ENCODE results near the gene CHN1.

The CHN1 gene, protein sequence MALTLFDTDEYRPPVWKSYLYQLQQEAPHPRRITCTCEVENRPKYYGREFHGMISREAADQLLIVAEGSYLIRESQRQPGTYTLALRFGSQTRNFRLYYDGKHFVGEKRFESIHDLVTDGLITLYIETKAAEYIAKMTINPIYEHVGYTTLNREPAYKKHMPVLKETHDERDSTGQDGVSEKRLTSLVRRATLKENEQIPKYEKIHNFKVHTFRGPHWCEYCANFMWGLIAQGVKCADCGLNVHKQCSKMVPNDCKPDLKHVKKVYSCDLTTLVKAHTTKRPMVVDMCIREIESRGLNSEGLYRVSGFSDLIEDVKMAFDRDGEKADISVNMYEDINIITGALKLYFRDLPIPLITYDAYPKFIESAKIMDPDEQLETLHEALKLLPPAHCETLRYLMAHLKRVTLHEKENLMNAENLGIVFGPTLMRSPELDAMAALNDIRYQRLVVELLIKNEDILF

DNA sequence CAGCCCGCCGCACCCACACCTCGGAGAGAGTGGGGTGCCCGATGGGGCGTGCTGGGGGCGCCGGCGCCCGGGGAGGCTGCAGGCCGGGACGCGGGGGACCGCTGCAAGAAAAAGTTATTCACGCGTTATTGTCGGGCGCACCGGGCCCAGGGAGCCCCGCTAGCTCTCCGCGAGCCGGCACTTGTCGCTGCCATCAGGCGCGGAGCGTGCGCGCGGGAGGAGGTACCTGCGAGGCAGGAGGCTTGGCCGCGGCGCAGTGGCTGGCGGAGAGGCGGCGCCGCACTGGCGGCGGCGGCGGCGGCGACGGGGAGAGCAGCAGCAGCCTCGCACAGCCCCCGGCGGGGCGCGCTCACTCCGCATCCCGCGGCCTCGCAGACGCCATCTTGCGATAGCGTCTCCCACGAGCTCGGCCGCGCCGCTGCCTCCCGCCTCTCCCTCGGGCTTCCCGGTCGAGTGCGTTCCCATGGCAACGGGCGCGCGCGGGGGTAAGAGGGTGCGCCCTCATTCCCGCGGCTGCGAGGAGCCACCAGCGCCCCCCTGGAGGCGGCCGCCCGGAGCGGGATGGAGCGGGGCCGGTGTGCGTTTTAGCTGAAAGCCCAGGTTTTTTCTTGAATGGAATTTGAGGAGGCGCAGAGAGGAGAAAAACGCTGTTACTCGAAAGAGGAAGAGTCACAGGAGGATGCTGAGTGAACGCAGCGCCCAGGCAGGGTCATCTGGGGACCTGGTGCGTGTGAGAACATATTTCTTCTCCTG lies at the start of gene CHN1:
CHN1 (minus strand) TSS at position 402 of the 753 bp plus-strand sequence. CDS start 469 bp downstream, outside the sequence.
- DNase-seq = peak; percentile 62 to 65

DNA sequence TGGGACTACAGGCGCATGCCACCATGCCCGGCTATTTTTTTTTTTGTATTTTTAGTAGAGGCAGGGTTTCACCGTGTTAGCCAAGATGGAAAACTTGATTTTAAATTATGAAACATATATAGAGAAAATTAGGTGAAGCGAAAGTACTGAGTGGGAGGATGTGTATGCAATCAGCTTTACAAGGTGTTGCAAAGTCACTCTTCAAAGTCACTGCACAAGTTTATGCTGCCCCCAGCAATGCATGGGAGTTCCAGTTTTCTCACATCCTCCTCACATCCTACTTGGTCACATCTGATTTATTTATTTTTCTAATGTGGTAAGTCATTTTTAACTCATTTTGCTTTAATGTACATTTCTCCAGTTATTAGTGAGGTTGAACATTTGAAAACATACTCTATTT lies 49.2 kb upstream of the CHN1 start:
- no peak for DNase-seq

DNA sequence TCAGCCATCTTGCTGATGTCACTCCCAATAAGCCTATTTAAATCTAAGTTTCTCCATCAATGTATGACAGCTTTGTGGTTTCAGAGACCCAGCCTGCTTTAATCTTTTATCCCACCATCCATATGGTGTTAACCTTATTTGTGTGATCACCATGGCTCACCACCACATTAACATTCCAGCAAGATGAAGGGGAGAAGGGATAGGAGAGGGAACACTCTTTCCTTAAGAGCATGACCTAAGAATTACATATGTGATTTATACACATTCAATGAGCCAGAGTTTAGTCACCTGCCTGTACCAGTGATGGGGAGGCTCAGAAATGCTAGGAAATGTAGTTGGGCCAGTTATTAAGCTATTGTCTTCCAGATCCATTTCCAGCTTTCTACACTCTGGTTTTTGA lies 44.5 kb upstream of the CHN1 start:
- DNase-seq = no peak

DNA sequence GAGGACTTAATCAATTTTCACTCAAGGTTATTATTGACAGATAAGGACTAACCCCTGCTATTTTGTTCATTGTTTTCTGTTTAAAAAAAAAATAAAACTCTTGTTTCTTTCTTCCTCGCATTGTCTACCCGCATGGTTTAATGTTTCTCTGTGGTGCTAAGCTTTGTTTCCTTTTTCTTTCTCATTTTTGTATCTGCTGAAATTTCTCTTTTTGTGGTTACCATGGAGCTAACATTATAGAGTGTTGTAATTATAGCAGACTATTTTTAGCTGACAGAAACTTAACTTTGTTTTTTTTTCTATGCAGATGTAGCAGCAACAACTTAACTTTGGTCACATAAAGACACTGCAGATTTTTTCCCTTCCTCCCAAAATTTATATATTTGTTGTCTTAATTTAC lies 43.1 kb upstream of the CHN1 start:
- no peak for DNase-seq

DNA sequence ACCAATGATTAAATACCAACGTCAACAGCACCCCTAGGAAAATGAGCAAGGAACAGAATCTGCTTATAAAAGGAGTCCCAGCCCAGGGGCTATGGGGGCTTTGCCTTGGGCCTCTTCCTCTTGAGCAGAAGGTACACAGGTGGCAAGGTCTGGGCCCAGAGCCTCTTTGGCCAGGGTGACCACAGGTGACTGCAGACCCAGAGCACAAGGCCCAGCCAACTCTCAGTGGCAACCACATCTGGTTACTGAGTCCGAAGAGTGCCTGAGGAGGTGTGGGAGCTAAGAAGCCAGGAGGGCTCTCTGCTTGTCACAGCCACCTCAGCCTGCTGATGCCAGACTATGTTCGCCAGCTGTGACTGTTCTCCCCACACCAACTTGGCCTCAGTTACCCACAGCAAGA lies 34.3 kb upstream of the CHN1 start:
- no peak for DNase-seq

DNA sequence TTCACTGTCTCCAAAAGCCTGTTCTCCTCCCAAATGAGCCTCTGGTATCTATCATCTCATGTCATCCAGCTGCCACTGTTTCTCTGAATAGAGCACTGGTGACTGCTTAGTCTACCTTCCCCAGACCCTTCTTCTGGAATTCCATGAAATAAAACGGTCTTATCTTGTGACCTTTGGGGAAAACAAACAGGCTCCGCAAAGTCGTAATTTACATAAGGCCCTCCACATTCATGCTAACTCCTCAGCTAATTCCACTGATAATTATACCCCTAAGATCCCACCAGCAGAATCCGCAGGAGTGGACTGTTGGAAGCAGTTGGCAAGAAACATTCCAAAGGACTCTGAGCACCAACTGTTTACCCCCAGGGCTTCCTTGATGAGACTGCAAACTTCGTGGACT lies 33.9 kb upstream of the CHN1 start:
- DNase-seq = no peak

DNA sequence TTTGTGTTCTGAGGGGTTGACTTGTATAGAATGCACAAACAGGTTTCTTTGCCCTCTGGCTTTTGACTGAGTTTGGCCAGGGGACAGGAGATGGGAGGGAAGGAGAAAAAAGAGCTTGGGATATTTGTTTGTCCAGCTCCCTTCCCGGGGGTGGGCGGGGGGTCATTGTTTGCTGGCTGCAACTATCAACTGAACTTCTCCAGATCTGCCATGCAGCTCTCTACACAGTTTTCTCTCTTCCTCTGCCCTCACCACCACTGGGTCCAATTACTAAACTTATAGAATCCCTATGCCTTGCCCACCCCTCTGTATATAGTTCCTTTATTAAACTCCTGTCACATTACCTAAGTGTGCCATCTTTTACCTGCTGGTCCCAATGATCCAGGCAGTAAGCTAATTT lies 32.8 kb upstream of the CHN1 start:
- DNase-seq = no peak

GRCh38 chr2:175036582-175037018 lies 31.4 kb upstream of the CHN1 start:
- no peak for DNase-seq

- no peak for DNase-seq
These were observed 30.6 kb upstream of the CHN1 start for GRCh38 chr2:175035806-175036205.

DNA sequence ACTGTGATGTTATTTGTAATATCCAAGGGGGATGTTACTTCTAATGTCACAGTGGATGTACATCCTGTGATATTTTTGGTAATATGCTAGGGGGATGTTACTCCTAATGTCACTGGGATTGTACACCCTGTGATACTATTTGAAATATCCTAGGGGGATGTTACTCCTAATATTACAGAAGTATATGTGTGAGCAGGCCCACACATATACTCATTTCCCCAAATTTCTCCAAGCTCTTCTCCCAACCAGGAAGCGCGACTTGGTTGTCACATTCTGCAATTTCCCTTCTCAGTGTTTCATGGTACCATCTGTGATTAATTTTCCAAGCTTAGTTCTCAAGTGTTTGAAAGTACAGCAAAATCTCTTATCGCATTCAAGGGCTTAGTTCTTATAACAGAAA lies 29.5 kb upstream of the CHN1 start:
- DNase-seq = no peak

DNA sequence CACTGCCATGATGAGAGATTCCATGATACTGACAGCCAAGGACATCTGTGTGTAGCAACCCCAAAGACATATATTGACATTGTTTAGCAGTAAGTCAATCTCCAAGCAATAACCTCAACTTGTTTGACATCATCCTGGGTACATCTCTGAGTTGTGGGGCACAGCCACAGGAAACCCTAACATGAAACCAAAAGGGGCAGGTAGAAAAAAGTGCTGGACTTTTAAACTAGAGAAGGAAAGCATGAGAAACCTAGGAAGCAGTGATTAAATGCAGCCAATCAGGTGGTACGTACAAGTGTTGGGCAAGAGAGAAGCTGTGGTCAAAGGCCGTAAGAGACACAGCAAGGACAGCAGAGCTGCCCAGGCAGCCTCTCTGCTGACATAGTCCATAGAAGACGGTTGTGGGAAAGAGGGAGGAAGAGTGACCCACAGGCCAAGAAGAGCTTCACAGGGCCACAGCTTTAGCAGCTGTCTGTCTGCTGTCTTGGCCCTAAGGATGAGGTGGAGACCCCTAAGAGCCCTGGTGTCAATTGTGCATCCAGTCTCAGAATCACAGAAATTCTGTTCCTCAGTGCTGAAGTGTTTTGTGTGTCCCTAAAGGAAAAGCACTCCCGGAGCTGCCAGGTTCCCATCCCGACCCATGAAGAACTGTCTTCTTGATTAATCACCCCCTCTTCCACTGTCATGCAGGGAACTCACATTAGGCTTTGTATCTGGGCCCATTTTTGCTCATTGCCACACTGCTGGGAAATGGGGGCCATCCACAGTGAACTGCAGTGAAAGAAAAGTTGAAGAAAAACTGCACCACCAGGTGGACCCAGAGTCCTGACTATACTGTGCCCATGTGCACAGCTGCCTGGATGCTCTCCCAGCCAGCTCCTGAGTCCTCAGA lies 25.4 kb upstream of the CHN1 start:
- no peak for DNase-seq

DNA sequence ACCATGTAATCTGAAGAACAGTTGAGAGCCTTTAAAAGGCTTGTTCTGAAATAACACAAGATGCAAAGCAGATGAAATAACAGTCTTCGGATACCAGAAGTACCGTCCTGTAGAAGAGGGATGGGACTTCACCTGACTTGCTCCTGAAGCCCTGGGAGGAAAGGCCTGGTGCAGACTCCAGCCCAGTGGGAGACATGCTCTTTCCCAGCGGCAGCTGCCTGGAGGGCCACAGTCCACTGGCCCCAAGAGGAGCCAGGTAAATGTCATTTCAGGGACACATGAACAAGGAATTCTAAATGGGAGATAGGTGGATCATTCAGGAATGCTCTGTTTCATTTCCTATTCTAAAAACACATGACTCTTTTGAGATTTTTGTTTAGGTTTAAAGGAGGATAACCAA lies 22.6 kb upstream of the CHN1 start:
- no peak for DNase-seq

GRCh38 chr2:175026385-175026784 lies 21.2 kb upstream of the CHN1 start:
- DNase-seq = no peak

GRCh38 chr2:175025946-175026345 lies 20.8 kb upstream of the CHN1 start:
- DNase-seq = no peak

- no peak for DNase-seq
These were observed 20.1 kb upstream of the CHN1 start for GRCh38 chr2:175025233-175025632.

GRCh38 chr2:175022923-175023322 lies 17.7 kb upstream of the CHN1 start:
- no peak for DNase-seq

GRCh38 chr2:175019566-175020327 lies 14.6 kb upstream of the CHN1 start:
- no peak for DNase-seq

- DNase-seq = no peak
These were observed 12.6 kb upstream of the CHN1 start for GRCh38 chr2:175017618-175018414.

- no peak for DNase-seq
These were observed 10.2 kb upstream of the CHN1 start for GRCh38 chr2:175015340-175015739.

DNA sequence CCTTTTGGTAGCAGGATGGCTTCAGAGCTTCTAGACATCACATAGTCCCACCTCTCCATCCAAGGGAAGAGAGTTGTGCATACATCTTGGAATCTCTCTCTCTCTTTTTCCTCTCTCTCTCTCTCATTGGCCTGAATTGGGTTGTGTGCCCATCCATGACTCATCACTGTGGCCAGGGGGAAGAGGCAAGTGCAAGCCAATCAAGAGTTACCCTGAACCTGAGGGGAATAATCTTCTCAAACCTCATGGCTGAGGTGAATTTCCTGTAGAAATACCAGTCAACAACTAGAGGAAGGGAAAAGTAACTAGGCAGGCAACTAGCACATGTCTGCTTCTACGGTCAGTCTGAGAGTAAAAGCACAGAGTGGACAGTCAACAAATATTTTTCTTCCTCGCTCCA lies 7.3 kb upstream of the CHN1 start:
- no peak for DNase-seq

- no peak for DNase-seq
These were observed 6.3 kb upstream of the CHN1 start for GRCh38 chr2:175011505-175011904.

All from activated CD4-positive, alpha-beta T cell treated with anti-CD3 and anti-CD28 coated beads for 4 hours (primary cell).